Neural crest cell (in vitro differentiated cells): ENCODE measurements around the gene C11orf21. TPM values are rescaled to one million over a fixed set of nuclear protein-coding genes. Genes with fewer than 3 reads are reported as not detected.

Source experiments
- DNase-seq: peaks from one replicate; pipeline ENCODE4 v3.0.0; 2021; ENCODE audit warnings: low read depth, mixed read lengths, low spot score
- H3K27ac Mint-ChIP-seq: one replicate; pipeline ENCODE4 v1.8.0; 2021; ENCODE audit warnings: mild to moderate bottlenecking, mixed read lengths; ENCODE audit not compliant: unreplicated experiment
- H3K27me3 Mint-ChIP-seq: 2 replicates; pipeline ENCODE4 v1.8.0; 2021; ENCODE audit warnings: low read depth, mild to moderate bottlenecking, mixed read lengths
- H3K36me3 Mint-ChIP-seq: 2 replicates; pipeline ENCODE4 v1.8.0; 2021; ENCODE audit warnings: low read depth, mild to moderate bottlenecking, mixed read lengths
- H3K4me1 Mint-ChIP-seq: 2 replicates; pipeline ENCODE4 v1.8.0; 2021; ENCODE audit warnings: mixed read lengths
- H3K4me3 Mint-ChIP-seq: one replicate; pipeline ENCODE4 v1.8.0; 2021; ENCODE audit warnings: mild to moderate bottlenecking, mixed read lengths
- H3K9me3 Mint-ChIP-seq: 2 replicates; pipeline ENCODE4 v1.8.0; 2021; ENCODE audit warnings: mixed read lengths
- total RNA-seq: library from RNA; stranded (reverse); gene quantifications from 2 replicates; pipeline ENCODE4 v1.2.1, GENCODE V29; 2021
- TF ChIP-seq, protein P1 (sequence below): fragments of 200-600 bp; sonication (generic); conservative IDR thresholded peaks from 2 replicates; pipeline ENCODE4 v1.5.0; 2021; ENCODE audit warnings: antibody characterized with exemption, mild to moderate bottlenecking

The C11orf21 gene
- total RNA-seq, 1 donor from 2014 or later: not detected

GRCh38 chr11:2269601-2270321 lies 32.0 kb downstream of the C11orf21 start:
- H3K27me3 Mint-ChIP-seq: peaks cover 84% of the 10 kb centered on the region
- peaks cover 4% of the 10 kb centered on the region for H3K4me1 Mint-ChIP-seq
- TF ChIP-seq, protein P1, sequence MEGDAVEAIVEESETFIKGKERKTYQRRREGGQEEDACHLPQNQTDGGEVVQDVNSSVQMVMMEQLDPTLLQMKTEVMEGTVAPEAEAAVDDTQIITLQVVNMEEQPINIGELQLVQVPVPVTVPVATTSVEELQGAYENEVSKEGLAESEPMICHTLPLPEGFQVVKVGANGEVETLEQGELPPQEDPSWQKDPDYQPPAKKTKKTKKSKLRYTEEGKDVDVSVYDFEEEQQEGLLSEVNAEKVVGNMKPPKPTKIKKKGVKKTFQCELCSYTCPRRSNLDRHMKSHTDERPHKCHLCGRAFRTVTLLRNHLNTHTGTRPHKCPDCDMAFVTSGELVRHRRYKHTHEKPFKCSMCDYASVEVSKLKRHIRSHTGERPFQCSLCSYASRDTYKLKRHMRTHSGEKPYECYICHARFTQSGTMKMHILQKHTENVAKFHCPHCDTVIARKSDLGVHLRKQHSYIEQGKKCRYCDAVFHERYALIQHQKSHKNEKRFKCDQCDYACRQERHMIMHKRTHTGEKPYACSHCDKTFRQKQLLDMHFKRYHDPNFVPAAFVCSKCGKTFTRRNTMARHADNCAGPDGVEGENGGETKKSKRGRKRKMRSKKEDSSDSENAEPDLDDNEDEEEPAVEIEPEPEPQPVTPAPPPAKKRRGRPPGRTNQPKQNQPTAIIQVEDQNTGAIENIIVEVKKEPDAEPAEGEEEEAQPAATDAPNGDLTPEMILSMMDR: peak; percentile 50
- no peaks in the 10 kb centered on the region for H3K9me3 Mint-ChIP-seq
- H3K36me3 Mint-ChIP-seq: no peaks in the 10 kb centered on the region
- no peak overlapping the region for H3K4me3 Mint-ChIP-seq
- peak; percentile 44 for DNase-seq
- no peak overlapping the region for H3K27ac Mint-ChIP-seq

DNA sequence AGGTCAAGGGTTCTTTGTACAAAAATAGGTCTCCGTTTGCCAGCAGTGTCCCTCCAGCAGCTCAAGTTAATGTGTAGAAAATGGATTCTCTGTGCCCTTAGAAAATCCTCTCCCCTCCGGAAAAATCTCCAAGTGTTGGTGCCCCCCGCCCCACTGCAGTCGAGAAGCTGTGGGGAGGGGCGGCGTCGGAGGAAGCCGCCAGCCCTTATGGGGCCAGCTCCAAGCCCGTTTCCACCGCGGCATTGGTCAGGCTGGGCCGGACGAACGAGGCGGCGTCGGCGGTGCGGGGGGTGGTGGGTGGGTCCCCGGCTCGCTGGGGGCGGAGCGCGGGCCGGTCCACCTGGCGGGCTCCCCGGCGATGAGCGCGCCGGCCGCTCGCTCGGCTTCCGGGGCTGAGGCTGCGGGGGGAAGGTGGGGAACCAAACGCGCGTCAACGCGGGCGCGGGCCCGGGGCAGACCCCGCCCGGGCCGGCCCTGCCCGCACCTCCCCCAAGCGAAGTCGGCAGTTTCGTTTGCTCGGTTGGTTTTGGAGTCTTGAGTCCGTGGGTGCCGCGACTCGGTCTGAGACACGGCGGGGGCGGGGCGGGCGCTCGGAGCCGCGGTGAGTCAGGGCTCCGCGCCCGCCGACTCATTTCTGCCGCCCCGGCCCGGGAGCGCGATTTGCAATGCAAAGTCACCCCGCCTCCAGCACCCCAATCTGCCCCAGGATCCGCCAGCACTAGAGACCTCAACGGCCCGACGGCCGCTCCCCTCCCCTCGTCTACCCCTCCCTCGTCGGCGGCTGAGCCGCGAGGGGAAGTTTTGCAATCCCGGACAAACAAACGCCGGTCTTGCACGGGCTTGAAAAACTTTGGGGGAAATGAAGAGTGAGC lies 32.8 kb downstream of the C11orf21 start:
- DNase-seq: peak; percentile 3
- TF ChIP-seq, protein P1: no peak
- peaks cover 4% of the 10 kb centered on the region for H3K4me1 Mint-ChIP-seq

GRCh38 chr11:2267851-2268728 lies 33.6 kb downstream of the C11orf21 start:
- Mint-ChIP-seq H3K27ac (no peak overlapping the region), H3K4me3 (peak overlapping the region; percentile 67), H3K9me3 (no peaks in the 10 kb centered on the region), H3K36me3 (no peaks in the 10 kb centered on the region), H3K4me1 (peaks cover 4% of the 10 kb centered on the region), H3K27me3 (peaks cover 72% of the 10 kb centered on the region)
- TF ChIP-seq, protein P1: no peak
- peak; percentile 1 for DNase-seq

More for the DNA sequence above, 32.8 kb downstream of the C11orf21 start:
- H3K27me3 Mint-ChIP-seq: peaks cover 81% of the 10 kb centered on the region
- H3K4me3 Mint-ChIP-seq: peak overlapping the region; percentile 67
- H3K9me3 Mint-ChIP-seq: no peaks in the 10 kb centered on the region
- no peaks in the 10 kb centered on the region for H3K36me3 Mint-ChIP-seq
- no peak overlapping the region for H3K27ac Mint-ChIP-seq

DNA sequence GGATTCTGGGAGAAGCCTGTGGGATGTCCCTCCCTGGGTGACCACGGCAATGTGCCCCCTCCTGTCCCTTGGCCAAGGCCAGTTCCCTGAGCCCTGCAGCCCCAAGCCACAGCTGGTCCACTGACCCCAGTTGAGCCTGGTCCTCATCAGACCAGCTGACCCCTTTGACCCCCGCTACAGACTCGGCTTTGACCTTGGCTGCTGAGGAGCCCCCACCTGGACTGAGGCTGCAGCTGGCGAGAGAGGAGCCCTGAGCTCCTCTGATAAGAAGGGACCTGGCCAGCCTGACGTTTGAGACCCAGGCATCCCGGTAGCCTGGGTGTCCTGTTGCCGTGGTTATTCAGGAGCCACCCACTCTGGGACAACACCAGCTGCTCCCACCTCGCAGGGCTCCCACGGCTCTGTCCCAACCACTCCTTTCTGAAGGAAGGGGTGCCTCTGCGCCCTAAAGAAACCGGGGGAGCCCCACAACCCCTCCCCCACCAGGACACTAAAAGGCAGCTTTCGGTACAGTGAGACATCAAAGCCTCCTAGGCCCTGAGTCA lies 34.3 kb downstream of the C11orf21 start:
- DNase-seq: no peak
- no peaks in the 10 kb centered on the region for H3K36me3 Mint-ChIP-seq
- H3K9me3 Mint-ChIP-seq: no peaks in the 10 kb centered on the region
- TF ChIP-seq, protein P1: no peak
- no peak overlapping the region for H3K4me3 Mint-ChIP-seq
- H3K27me3 Mint-ChIP-seq: peaks cover 65% of the 10 kb centered on the region
- H3K4me1 Mint-ChIP-seq: peaks cover 4% of the 10 kb centered on the region
- H3K27ac Mint-ChIP-seq: no peak overlapping the region
